ENCODE data around the gene DCXR.

DNA sequence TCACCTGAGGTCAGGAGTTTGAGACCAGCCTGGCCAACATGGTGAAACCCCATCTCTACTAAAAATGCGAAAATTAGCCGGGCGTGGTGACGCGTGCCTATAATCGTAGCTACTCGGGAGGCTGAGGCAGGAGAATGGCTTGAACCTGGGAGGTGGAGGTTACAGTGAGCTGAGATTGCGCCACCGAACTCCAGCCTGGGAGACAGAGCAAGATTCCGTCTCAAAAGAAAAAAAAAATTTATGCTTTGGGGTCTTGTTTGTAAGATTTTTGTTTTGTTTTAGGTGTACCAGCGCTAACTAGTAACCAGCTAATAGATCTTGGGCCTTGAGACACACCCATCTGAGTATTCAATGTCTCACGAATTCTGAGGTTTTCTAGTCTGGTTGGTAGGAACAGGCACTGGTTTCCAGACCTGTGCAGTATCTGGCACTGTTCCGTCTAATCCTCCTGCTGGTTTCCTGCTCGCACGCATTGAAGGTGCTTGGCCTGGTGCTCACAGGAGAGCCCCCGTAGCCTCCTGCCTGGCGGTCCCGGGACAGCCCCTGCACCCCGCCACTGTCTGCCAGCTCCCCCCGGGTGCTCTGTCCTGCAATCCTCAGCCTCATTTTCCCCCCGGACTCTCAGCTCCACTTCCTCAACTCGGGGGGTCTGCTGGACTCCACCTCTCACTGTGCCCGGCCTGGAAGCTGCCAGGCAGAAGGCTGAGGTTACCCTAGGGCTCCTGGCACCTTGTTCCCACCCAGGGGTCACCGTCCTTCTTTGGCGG lies 38.7 kb upstream of the DCXR start:
- TF ChIP-seq TCF7L2 (IDR thresholded peaks at IDR 0.05; ENCODE audit: borderline replicate concordance, extremely low read depth, insufficient read depth, insufficient read length) (no peak), EZH2 (IDR thresholded peaks at IDR 0.05) (no peak), POLR2A (IDR thresholded peaks at IDR 0.05; ENCODE audit: borderline replicate concordance, extremely low read depth, insufficient read depth, insufficient read length) (no peak), SP1 (IDR thresholded peaks at IDR 0.05; ENCODE audit: low read depth) (no peak), YY1 (IDR thresholded peaks at IDR 0.05; ENCODE audit: extremely low read depth, insufficient replicate concordance, low read depth, low read length) (no peak), JUND (IDR thresholded peaks at IDR 0.05) (no peak), CBX3 (IDR thresholded peaks at IDR 0.05; ENCODE audit: low read depth) (no peak), SRF (IDR thresholded peaks at IDR 0.05; ENCODE audit: low read depth) (no peak)
- TF ChIP-seq, protein P1, sequence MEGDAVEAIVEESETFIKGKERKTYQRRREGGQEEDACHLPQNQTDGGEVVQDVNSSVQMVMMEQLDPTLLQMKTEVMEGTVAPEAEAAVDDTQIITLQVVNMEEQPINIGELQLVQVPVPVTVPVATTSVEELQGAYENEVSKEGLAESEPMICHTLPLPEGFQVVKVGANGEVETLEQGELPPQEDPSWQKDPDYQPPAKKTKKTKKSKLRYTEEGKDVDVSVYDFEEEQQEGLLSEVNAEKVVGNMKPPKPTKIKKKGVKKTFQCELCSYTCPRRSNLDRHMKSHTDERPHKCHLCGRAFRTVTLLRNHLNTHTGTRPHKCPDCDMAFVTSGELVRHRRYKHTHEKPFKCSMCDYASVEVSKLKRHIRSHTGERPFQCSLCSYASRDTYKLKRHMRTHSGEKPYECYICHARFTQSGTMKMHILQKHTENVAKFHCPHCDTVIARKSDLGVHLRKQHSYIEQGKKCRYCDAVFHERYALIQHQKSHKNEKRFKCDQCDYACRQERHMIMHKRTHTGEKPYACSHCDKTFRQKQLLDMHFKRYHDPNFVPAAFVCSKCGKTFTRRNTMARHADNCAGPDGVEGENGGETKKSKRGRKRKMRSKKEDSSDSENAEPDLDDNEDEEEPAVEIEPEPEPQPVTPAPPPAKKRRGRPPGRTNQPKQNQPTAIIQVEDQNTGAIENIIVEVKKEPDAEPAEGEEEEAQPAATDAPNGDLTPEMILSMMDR (IDR thresholded peaks at IDR 0.05 in 2 of 3, conservative IDR thresholded peaks at IDR 0.05 in 1 of 3; ENCODE audit: borderline replicate concordance in 1 of 3, insufficient read depth in 1 of 3, low read depth in 2 of 3, low read length in 2 of 3) = no peak
- TF ChIP-seq, protein P2, sequence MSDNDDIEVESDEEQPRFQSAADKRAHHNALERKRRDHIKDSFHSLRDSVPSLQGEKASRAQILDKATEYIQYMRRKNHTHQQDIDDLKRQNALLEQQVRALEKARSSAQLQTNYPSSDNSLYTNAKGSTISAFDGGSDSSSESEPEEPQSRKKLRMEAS (IDR thresholded peaks at IDR 0.05) = no peak
